Measurements from ENCODE around the gene SSC5D. TPM values are rescaled to one million over a fixed set of nuclear protein-coding genes. Genes with fewer than 3 reads are reported as not detected.

The SSC5D gene
- total RNA-seq, 4 donors from 2014 or later, result 0.64 to 6.2 (median 3.0) TPM

DNA sequence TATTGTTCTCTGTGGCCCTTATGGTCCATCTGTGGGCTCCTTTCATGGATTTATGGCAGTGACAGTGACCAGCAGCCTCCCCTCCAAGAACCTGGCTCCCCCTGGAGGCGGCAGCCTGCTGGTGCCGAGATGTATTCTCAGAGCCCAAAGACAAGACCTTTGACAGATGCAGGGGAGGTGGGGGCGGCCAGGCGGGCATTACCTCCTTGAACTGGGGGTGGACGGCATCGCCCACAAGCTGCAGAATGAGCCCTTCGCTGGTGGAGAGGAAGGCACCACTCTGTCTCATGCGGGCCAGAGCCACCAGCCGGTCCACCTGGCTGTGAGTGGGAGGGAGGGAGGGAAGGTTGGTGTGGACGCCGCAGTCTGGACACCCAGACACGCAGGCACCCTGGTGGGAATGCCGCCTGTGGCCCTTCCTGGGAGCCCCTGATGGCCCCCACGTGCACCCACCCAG lies 33.4 kb upstream of the SSC5D start:
- no peak for DNase-seq (ENCODE audit: low spot score in 2 of 2)

DNA sequence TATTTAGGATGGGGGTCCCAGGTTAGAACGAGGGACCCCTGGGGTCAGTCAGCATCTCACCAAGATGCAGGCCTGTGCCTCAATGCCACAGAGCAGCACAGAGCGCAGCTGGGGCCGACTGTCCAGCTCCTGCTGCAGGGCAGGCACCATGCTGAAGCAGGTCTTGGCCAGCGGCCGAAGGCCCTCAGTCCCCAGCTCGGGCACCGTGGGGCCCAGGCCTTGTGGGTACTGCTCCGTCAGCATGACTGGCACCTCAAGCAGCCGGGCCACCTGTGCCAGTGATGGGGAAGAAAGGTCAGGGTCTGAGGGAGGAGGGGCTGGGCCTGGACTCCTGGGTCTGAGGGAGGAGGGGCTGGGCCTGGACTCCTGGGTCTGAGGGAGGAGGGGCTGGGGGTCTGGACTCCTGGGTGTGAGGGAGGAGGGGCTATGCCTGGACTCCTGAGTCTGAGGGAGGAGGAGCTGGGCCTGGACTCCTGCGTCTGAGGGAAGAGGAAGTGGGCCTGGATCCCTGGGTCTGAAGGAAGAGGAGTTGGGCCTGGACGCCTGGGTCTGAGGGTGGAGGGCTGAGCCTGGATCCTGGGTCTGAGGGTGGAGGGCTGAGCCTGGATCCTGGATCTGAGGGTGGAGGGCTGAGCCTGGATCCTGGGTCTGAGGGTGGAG lies 32.5 kb upstream of the SSC5D start:
- intact Hi-C loops (cut with DNase I; ENCODE audit: low total_unique reads), result no loop called here
- H3K4me3 ChIP-seq (ENCODE audit: low read depth, poor library complexity, severe bottlenecking), result no peak overlapping the region
- TF ChIP-seq POLR2A (IDR thresholded peaks at IDR 0.05), result no peak
- TF ChIP-seq, protein P1, sequence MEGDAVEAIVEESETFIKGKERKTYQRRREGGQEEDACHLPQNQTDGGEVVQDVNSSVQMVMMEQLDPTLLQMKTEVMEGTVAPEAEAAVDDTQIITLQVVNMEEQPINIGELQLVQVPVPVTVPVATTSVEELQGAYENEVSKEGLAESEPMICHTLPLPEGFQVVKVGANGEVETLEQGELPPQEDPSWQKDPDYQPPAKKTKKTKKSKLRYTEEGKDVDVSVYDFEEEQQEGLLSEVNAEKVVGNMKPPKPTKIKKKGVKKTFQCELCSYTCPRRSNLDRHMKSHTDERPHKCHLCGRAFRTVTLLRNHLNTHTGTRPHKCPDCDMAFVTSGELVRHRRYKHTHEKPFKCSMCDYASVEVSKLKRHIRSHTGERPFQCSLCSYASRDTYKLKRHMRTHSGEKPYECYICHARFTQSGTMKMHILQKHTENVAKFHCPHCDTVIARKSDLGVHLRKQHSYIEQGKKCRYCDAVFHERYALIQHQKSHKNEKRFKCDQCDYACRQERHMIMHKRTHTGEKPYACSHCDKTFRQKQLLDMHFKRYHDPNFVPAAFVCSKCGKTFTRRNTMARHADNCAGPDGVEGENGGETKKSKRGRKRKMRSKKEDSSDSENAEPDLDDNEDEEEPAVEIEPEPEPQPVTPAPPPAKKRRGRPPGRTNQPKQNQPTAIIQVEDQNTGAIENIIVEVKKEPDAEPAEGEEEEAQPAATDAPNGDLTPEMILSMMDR (IDR thresholded peaks at IDR 0.05), result no peak
- no peak for DNase-seq (ENCODE audit: low spot score in 2 of 2)
- 61 to 93% methylated on average over 5 to 11 of the region's 11 CpGs for WGBS, 2 donors

More for the DNA sequence above, 33.4 kb upstream of the SSC5D start:
- WGBS, 2 donors, result 70 to 84% methylated on average over 14 of the region's 14 CpGs
- TF ChIP-seq, protein P1 (IDR thresholded peaks at IDR 0.05), result no peak
- no peak for TF ChIP-seq POLR2A (IDR thresholded peaks at IDR 0.05)
- H3K4me3 ChIP-seq (ENCODE audit: low read depth, poor library complexity, severe bottlenecking), result no peak overlapping the region
- intact Hi-C loops (cut with DNase I; ENCODE audit: low total_unique reads), result no loop called here

DNA sequence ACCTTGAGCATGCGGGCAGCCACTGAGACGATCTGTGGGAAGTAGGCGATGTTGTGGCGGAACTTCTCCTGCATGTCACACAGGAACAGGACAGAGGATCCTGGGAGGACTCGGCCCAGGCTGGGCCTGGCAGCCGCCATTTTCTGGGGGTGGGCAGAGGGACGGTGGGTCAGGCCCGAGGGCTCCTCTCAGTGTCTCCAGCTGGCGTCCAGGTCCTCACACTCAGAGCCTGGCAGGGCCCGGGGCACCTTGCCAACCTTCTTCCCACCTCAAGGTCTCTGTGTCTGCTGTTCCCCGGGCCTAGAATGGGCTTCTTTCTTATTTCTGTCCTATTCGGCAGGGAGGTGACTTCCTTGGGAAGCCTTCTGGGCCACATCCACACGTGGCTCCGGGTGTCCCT lies 31.9 kb upstream of the SSC5D start:
- 88 to 89% methylated on average over 13 to 14 of the region's 14 CpGs for WGBS, 2 donors
- TF ChIP-seq, protein P1 (IDR thresholded peaks at IDR 0.05), result no peak
- TF ChIP-seq POLR2A (IDR thresholded peaks at IDR 0.05), result no peak
- intact Hi-C loops (cut with DNase I; ENCODE audit: low total_unique reads), result no loop called here
- DNase-seq (ENCODE audit: low spot score in 2 of 2), result no peak
- no peak overlapping the region for H3K4me3 ChIP-seq (ENCODE audit: low read depth, poor library complexity, severe bottlenecking)

DNA sequence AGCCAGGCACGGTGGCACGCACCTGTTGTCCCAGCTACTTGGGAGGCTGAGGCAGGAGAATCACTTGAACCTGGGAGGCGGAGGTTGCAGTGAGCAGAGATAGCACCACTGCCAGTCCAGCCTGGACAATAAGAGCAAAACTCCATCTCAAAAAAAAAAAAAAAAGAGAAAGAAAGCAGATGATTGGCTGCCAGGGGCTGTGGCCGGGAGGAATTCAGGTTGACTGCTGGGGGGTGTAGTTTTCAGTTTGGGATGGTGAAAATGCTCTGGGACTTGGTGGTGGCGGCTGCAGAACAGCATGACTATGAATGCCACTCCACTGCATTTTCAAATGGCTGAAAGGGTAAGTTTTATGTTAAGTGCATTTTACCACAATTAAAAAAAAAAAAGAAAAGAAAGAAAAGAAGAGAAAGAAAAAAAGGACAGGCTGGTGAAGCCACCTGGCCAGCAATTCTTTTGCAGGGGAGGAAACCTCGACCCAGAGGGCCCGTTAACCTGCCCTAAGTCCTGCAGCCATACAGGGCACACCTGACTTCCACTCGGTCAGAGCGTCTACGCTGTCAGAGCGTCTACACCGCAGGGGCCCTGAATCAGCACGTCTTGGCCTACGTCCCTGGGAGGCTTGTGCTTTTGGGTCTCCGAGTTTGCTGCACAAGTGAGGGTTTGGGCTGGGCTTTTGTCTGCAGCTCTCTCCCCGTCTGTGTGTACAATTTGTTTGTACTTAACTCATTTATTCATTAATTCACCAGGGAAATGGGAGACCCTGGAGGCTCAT lies 30.4 kb upstream of the SSC5D start:
- no peak overlapping the region for H3K4me3 ChIP-seq (ENCODE audit: low read depth, poor library complexity, severe bottlenecking)
- TF ChIP-seq POLR2A (IDR thresholded peaks at IDR 0.05), result no peak
- TF ChIP-seq, protein P1 (IDR thresholded peaks at IDR 0.05), result no peak
- intact Hi-C loops (cut with DNase I; ENCODE audit: low total_unique reads), result no loop called here
- DNase-seq (ENCODE audit: low spot score in 2 of 2), result no peak
- WGBS, 2 donors, result 79 to 86% methylated on average over 16 of the region's 16 CpGs

DNA sequence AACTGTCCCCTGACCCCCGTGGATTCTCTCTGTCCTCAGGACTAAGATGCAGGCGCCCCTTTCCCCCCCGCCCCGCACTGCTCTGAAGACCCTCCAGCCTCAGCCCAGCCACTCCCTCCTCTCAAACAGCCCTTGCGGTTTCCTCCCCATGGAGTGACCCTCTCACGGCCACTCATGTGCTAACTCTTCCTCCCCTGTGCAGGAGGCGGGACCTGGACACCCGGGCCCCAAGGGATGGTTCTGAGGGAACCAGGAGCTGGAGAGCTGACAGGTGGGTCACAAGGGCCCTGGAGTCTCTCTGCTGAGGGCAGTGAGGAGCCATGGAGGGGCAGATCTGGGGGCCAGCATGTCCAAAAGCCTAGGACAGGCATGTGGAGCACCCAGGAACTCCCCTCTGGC lies 28.7 kb upstream of the SSC5D start:
- no peak for DNase-seq (ENCODE audit: low spot score in 2 of 2)
- no peak for TF ChIP-seq POLR2A (IDR thresholded peaks at IDR 0.05)
- TF ChIP-seq, protein P1 (IDR thresholded peaks at IDR 0.05), result no peak
- intact Hi-C loops (cut with DNase I; ENCODE audit: low total_unique reads), result no loop called here
- no peak overlapping the region for H3K4me3 ChIP-seq (ENCODE audit: low read depth, poor library complexity, severe bottlenecking)
- 62% methylated on average over 8 of the region's 8 CpGs for WGBS, 2 donors
